GM21717 (cell line): Measurements from ENCODE around the gene SERPINI2.

Experiments used
- ATAC-seq: cut with Tn5 transposase; IDR thresholded peaks from one replicate; pipeline ENCODE4 v1.9.1; 2021; ENCODE audit warnings: mild to moderate bottlenecking, moderate library complexity; ENCODE audit not compliant: unreplicated experiment

SERPINI2 gene

GRCh38 chr3:167473863-167474262 lies at the start of gene SERPINI2:
TSS of gene SERPINI2 (minus strand) at chr3:167474042. CDS start at chr3:167471834, 2,208 bp downstream.
- no peak for ATAC-seq

GRCh38 chr3:167521006-167521355 lies 47.1 kb upstream of the SERPINI2 start:
- ATAC-seq = no peak

GRCh38 chr3:167520266-167521005 lies 46.6 kb upstream of the SERPINI2 start:
- ATAC-seq = no peak

- ATAC-seq = no peak
These were observed 34.1 kb upstream of the SERPINI2 start for GRCh38 chr3:167507954-167508353.

- no peak for ATAC-seq
These were observed 28.6 kb upstream of the SERPINI2 start for GRCh38 chr3:167502401-167502800.

GRCh38 chr3:167501941-167502340 lies 28.1 kb upstream of the SERPINI2 start:
- ATAC-seq = no peak

GRCh38 chr3:167497903-167498302 lies 24.1 kb upstream of the SERPINI2 start:
- no peak for ATAC-seq

- ATAC-seq = peak; percentile 61
These were observed 19.4 kb upstream of the SERPINI2 start for GRCh38 chr3:167493244-167493643.

GRCh38 chr3:167491621-167492020 lies 17.8 kb upstream of the SERPINI2 start:
- no peak for ATAC-seq

GRCh38 chr3:167489571-167489970 lies 15.7 kb upstream of the SERPINI2 start:
- no peak for ATAC-seq

GRCh38 chr3:167487556-167487955 lies 13.7 kb upstream of the SERPINI2 start:
- no peak for ATAC-seq

GRCh38 chr3:167484551-167484950 lies 10.7 kb upstream of the SERPINI2 start:
- ATAC-seq = no peak

- no peak for ATAC-seq
These were observed 10.1 kb upstream of the SERPINI2 start for GRCh38 chr3:167483708-167484475.

GRCh38 chr3:167481164-167481563 lies 7.3 kb upstream of the SERPINI2 start:
- no peak for ATAC-seq

- no peak for ATAC-seq
These were observed 6.9 kb upstream of the SERPINI2 start for GRCh38 chr3:167480748-167481147.

GRCh38 chr3:167469381-167469780 lies 4.5 kb downstream of the SERPINI2 start:
- no peak for ATAC-seq

GRCh38 chr3:167467848-167468611 lies 5.8 kb downstream of the SERPINI2 start:
- no peak for ATAC-seq

GRCh38 chr3:167466966-167467365 lies 6.9 kb downstream of the SERPINI2 start:
- no peak for ATAC-seq

- no peak for ATAC-seq
These were observed 17.6 kb downstream of the SERPINI2 start for GRCh38 chr3:167456157-167456799.

- no peak for ATAC-seq
These were observed 20.0 kb downstream of the SERPINI2 start for GRCh38 chr3:167453815-167454214.

GRCh38 chr3:167451282-167451681 lies 22.6 kb downstream of the SERPINI2 start:
- ATAC-seq = no peak
